Measurements from ENCODE around the gene MAPK10. TPM values are rescaled to one million over a fixed set of nuclear protein-coding genes. Genes with fewer than 3 reads are reported as not detected.

The MAPK10 gene
- total RNA-seq, 1 experiment from 2014 or later, result 423 TPM

DNA sequence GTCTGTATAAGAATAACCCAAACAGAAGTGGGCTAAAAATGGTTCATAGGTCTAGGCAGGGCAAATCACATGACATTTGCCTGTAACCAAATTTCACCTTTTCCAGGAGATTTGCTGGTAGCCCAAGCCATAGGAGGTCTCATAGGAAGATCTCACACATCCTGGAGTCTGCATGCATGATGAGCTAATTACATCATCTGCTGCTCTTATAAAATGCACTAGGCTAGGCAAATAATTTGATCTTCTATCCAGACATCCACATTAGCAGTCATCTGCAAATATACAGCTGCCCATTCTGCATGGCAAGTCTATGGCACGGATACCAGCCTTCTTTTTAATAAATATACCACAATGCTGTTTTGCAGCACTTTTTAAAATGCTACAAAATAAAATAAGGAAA, 87.2 kb downstream of the MAPK10 start:
- Histone ChIP-seq H3K4me1 (ENCODE audit: low read length) (peaks cover 88% of the 10 kb centered on the region), H3K9ac (ENCODE audit: low read length) (no peak overlapping the region), H3K4me2 (ENCODE audit: low read depth, low read length, poor library complexity, severe bottlenecking) (peak overlapping the region; percentile 8), H3K9me3 (ENCODE audit: low read length) (no peaks in the 10 kb centered on the region; the same call in 1 of the 2 replicates), H3K79me2 (ENCODE audit: low read length) (peaks cover 93% of the 10 kb centered on the region), H3K27ac (ENCODE audit: low read length) (peak overlapping the region; percentile 98), H3K27me3 (ENCODE audit: low read length) (no peaks in the 10 kb centered on the region), H2AFZ (ENCODE audit: low read length) (no peak overlapping the region), H3K9me2 (replicated peaks; ENCODE audit: insufficient read depth, low read length) (no peaks in the 10 kb centered on the region), H3K36me3 (ENCODE audit: insufficient read depth, low read length) (peaks cover 4% of the 10 kb centered on the region; the same call in 1 of the 2 replicates), H3K4me3 (ENCODE audit: low read length) (no peak overlapping the region), H4K20me1 (ENCODE audit: insufficient read depth, low read depth, low read length) (no peaks in the 10 kb centered on the region)
- peak; percentile 54 for DNase-seq

- Histone ChIP-seq H3K79me2 (ENCODE audit: low read length) (peaks cover 94% of the 10 kb centered on the region), H3K36me3 (ENCODE audit: insufficient read depth, low read length) (peaks cover 7% of the 10 kb centered on the region; the same call in 1 of the 2 replicates), H3K27ac (ENCODE audit: low read length) (peak overlapping the region; percentile 93), H3K4me1 (ENCODE audit: low read length) (peaks cover 87% of the 10 kb centered on the region), H3K27me3 (ENCODE audit: low read length) (no peaks in the 10 kb centered on the region), H2AFZ (ENCODE audit: low read length) (no peak overlapping the region), H3K4me3 (ENCODE audit: low read length) (no peak overlapping the region), H3K9me2 (replicated peaks; ENCODE audit: insufficient read depth, low read length) (no peaks in the 10 kb centered on the region), H3K9ac (ENCODE audit: low read length) (no peak overlapping the region), H3K9me3 (ENCODE audit: low read length) (no peaks in the 10 kb centered on the region; the same call in 1 of the 2 replicates), H4K20me1 (ENCODE audit: insufficient read depth, low read depth, low read length) (no peaks in the 10 kb centered on the region), H3K4me2 (ENCODE audit: low read depth, low read length, poor library complexity, severe bottlenecking) (no peak overlapping the region)
- no peak for DNase-seq
These were observed 88.8 kb downstream of the MAPK10 start for GRCh38 chr4:86271057-86271456.

GRCh38 chr4:86269354-86269753, 90.5 kb downstream of the MAPK10 start:
- Histone ChIP-seq H3K4me2 (ENCODE audit: low read depth, low read length, poor library complexity, severe bottlenecking) (peak overlapping the region; percentile 84), H3K36me3 (ENCODE audit: insufficient read depth, low read length) (peaks cover 7% of the 10 kb centered on the region; the same call in 1 of the 2 replicates), H3K9me3 (ENCODE audit: low read length) (no peaks in the 10 kb centered on the region; the same call in 1 of the 2 replicates), H3K27ac (ENCODE audit: low read length) (peak overlapping the region; percentile 93), H4K20me1 (ENCODE audit: insufficient read depth, low read depth, low read length) (no peaks in the 10 kb centered on the region), H3K27me3 (ENCODE audit: low read length) (no peaks in the 10 kb centered on the region), H3K9me2 (replicated peaks; ENCODE audit: insufficient read depth, low read length) (no peaks in the 10 kb centered on the region), H3K9ac (ENCODE audit: low read length) (peak overlapping the region; percentile 81), H3K4me3 (ENCODE audit: low read length) (peak overlapping the region; percentile 66), H3K4me1 (ENCODE audit: low read length) (peaks cover 87% of the 10 kb centered on the region), H2AFZ (ENCODE audit: low read length) (no peak overlapping the region), H3K79me2 (ENCODE audit: low read length) (peaks cover 94% of the 10 kb centered on the region)
- peak; percentile 68 for DNase-seq

GRCh38 chr4:86264241-86264640, 95.6 kb downstream of the MAPK10 start:
- H3K4me3 ChIP-seq (ENCODE audit: low read length), result peak overlapping the region; percentile 15; the same call in 1 of the 2 replicates
- H3K4me1 ChIP-seq (ENCODE audit: low read length), result peaks cover 72% of the 10 kb centered on the region
- H3K27ac ChIP-seq (ENCODE audit: low read length), result peak overlapping the region; percentile 53
- no peak overlapping the region for H3K9ac ChIP-seq (ENCODE audit: low read length)
- peaks cover 20% of the 10 kb centered on the region; the same call in 1 of the 2 replicates for H3K36me3 ChIP-seq (ENCODE audit: insufficient read depth, low read length)
- H3K9me3 ChIP-seq (ENCODE audit: low read length), result no peaks in the 10 kb centered on the region
- H2AFZ ChIP-seq (ENCODE audit: low read length), result no peak overlapping the region
- no peaks in the 10 kb centered on the region for H4K20me1 ChIP-seq (ENCODE audit: insufficient read depth, low read depth, low read length)
- DNase-seq, result peak; percentile 63
- H3K27me3 ChIP-seq (ENCODE audit: low read length), result no peaks in the 10 kb centered on the region
- no peaks in the 10 kb centered on the region for H3K9me2 ChIP-seq (replicated peaks; ENCODE audit: insufficient read depth, low read length)
- H3K79me2 ChIP-seq (ENCODE audit: low read length), result peaks cover 99% of the 10 kb centered on the region
- peak overlapping the region; percentile 84 for H3K4me2 ChIP-seq (ENCODE audit: low read depth, low read length, poor library complexity, severe bottlenecking)

DNA sequence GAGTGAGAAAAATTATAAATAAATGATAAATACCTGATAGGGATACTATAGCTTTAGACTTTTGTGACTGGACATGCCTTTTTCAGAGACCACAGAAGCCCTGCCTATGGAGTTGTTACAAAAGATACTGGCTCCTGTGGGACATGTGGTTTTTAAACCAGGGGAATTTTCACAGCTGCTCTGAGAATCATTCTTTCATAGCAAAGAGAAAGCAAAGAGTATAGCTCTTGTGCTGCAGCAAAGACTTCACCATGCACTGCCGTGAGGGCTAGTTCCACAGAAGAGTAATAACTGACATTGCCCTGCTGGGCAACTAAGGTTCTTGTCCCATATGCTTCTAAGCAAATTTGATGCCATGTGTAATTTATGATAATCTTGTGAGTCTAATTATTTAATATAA, 98.2 kb downstream of the MAPK10 start:
- H3K9me2 ChIP-seq (replicated peaks; ENCODE audit: insufficient read depth, low read length), result no peaks in the 10 kb centered on the region
- peaks cover 99% of the 10 kb centered on the region for H3K79me2 ChIP-seq (ENCODE audit: low read length)
- no peaks in the 10 kb centered on the region for H3K27me3 ChIP-seq (ENCODE audit: low read length)
- no peaks in the 10 kb centered on the region for H4K20me1 ChIP-seq (ENCODE audit: insufficient read depth, low read depth, low read length)
- no peak overlapping the region for H3K4me3 ChIP-seq (ENCODE audit: low read length)
- H2AFZ ChIP-seq (ENCODE audit: low read length), result no peak overlapping the region
- H3K4me2 ChIP-seq (ENCODE audit: low read depth, low read length, poor library complexity, severe bottlenecking), result no peak overlapping the region
- DNase-seq, result no peak
- peaks cover 47% of the 10 kb centered on the region for H3K4me1 ChIP-seq (ENCODE audit: low read length)
- H3K9me3 ChIP-seq (ENCODE audit: low read length), result no peaks in the 10 kb centered on the region
- no peak overlapping the region for H3K9ac ChIP-seq (ENCODE audit: low read length)
- peaks cover 41% of the 10 kb centered on the region for H3K36me3 ChIP-seq (ENCODE audit: insufficient read depth, low read length)
- no peak overlapping the region for H3K27ac ChIP-seq (ENCODE audit: low read length)

DNA sequence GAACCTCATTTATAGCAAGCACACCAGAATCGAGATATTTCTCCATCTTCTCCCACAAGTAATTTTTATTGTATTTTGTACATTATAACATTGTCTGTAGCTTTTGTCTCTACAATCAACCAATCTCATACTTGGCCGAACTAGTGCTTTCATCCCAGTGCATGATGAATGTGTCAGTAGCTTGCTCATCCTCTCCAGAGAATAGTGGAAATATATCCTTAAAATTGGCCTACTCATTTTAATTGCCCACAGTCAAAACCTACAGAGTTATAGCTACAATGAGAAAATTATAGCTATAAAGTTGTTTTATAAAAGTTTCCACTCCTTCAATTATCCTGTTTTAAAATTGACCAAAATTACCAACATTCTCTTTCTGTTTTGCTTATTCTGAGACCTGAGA, 103.8 kb downstream of the MAPK10 start:
- Histone ChIP-seq H4K20me1 (ENCODE audit: insufficient read depth, low read depth, low read length) (no peaks in the 10 kb centered on the region), H3K79me2 (ENCODE audit: low read length) (peaks cover 58% of the 10 kb centered on the region), H3K27ac (ENCODE audit: low read length) (no peak overlapping the region), H3K27me3 (ENCODE audit: low read length) (no peaks in the 10 kb centered on the region), H2AFZ (ENCODE audit: low read length) (no peak overlapping the region), H3K36me3 (ENCODE audit: insufficient read depth, low read length) (peaks cover 42% of the 10 kb centered on the region), H3K4me1 (ENCODE audit: low read length) (no peaks in the 10 kb centered on the region), H3K9me3 (ENCODE audit: low read length) (peaks cover 10% of the 10 kb centered on the region; the same call in 1 of the 2 replicates), H3K4me3 (ENCODE audit: low read length) (no peak overlapping the region), H3K9ac (ENCODE audit: low read length) (no peak overlapping the region), H3K9me2 (replicated peaks; ENCODE audit: insufficient read depth, low read length) (no peaks in the 10 kb centered on the region), H3K4me2 (ENCODE audit: low read depth, low read length, poor library complexity, severe bottlenecking) (no peak overlapping the region)
- DNase-seq, result no peak

DNA sequence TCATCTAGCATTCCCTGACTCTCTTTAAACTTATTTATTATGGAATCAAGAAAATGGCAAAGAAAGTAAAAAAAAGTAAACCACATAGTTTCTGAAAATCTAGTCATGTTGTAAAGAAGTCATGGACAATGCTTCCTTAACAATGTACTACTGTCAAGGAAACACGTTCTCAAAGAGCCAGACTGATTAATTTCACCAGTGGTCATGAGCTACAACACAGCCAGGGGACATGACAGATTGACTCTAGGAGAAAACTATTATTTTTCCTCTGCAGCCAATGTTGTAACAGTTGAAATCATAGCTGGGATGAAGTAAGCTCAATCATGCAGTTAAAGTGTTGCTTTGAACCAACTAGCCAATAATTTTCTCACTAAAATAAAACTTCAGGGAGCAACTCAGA, 109.2 kb downstream of the MAPK10 start:
- Histone ChIP-seq H2AFZ (ENCODE audit: low read length) (no peak overlapping the region), H3K4me2 (ENCODE audit: low read depth, low read length, poor library complexity, severe bottlenecking) (no peak overlapping the region), H3K9me2 (replicated peaks; ENCODE audit: insufficient read depth, low read length) (no peaks in the 10 kb centered on the region), H3K27me3 (ENCODE audit: low read length) (no peaks in the 10 kb centered on the region), H3K9ac (ENCODE audit: low read length) (no peak overlapping the region), H3K4me1 (ENCODE audit: low read length) (no peaks in the 10 kb centered on the region), H3K27ac (ENCODE audit: low read length) (no peak overlapping the region), H3K36me3 (ENCODE audit: insufficient read depth, low read length) (peaks cover 16% of the 10 kb centered on the region), H4K20me1 (ENCODE audit: insufficient read depth, low read depth, low read length) (no peaks in the 10 kb centered on the region), H3K4me3 (ENCODE audit: low read length) (no peak overlapping the region), H3K79me2 (ENCODE audit: low read length) (peaks cover 59% of the 10 kb centered on the region), H3K9me3 (ENCODE audit: low read length) (peaks cover 3% of the 10 kb centered on the region; the same call in 1 of the 2 replicates)
- no peak for DNase-seq

DNA sequence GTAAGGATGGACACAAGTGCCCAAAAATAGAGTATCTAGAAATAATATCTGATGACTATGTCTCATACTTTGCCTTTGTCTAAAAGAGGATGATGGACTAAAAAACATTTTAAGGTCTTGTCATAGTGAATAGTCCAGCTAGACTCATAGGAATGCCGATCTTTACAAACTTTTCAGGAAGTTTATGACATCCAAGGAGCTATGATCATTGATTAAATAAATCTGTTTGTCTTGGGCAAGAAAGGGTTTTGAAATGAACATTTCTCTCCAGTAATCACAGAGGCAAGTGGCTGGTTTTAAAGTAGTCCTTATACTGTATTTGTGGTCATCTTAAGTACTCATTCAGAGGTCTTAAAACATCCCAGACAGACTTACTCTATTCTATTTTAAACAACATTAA, 109.8 kb downstream of the MAPK10 start:
- Histone ChIP-seq H3K79me2 (ENCODE audit: low read length) (peaks cover 58% of the 10 kb centered on the region), H4K20me1 (ENCODE audit: insufficient read depth, low read depth, low read length) (no peaks in the 10 kb centered on the region), H3K36me3 (ENCODE audit: insufficient read depth, low read length) (peaks cover 10% of the 10 kb centered on the region), H3K4me1 (ENCODE audit: low read length) (no peaks in the 10 kb centered on the region), H3K4me3 (ENCODE audit: low read length) (no peak overlapping the region), H2AFZ (ENCODE audit: low read length) (no peak overlapping the region), H3K9me2 (replicated peaks; ENCODE audit: insufficient read depth, low read length) (no peaks in the 10 kb centered on the region), H3K4me2 (ENCODE audit: low read depth, low read length, poor library complexity, severe bottlenecking) (no peak overlapping the region), H3K9ac (ENCODE audit: low read length) (no peak overlapping the region), H3K9me3 (ENCODE audit: low read length) (no peaks in the 10 kb centered on the region), H3K27ac (ENCODE audit: low read length) (no peak overlapping the region), H3K27me3 (ENCODE audit: low read length) (no peaks in the 10 kb centered on the region)
- DNase-seq, result no peak
